IPS-15b (cell line): Measurements from ENCODE around the gene MDGA2.
"Not testable (repeated sequence)": the region's sequence is repeated elsewhere in the genome, so short reads cannot be mapped to it uniquely, and the experiment has no call there.

Experiments used
- H3K27me3 ChIP-seq: one replicate; pipeline ENCODE4 v1.6.1; 2013; ENCODE audit warnings: low read length; ENCODE audit not compliant: control insufficient read depth, insufficient read depth
- H3K36me3 ChIP-seq: one replicate; pipeline ENCODE4 v1.6.1; 2013; ENCODE audit warnings: low read length; ENCODE audit not compliant: control insufficient read depth, insufficient read depth
- H3K4me1 ChIP-seq: one replicate; pipeline ENCODE4 v1.6.1; 2013; ENCODE audit warnings: mild to moderate bottlenecking, low read length; ENCODE audit not compliant: control insufficient read depth, insufficient read depth
- H3K4me3 ChIP-seq: one replicate; pipeline ENCODE4 v1.5.1; 2013; ENCODE audit warnings: low read depth, low read length
- H3K9ac ChIP-seq: one replicate; pipeline ENCODE4 v1.6.1; 2013; ENCODE audit warnings: low read depth, mild to moderate bottlenecking, low read length
- H3K9me3 ChIP-seq: one replicate; pipeline ENCODE4 v1.6.1; 2013; ENCODE audit warnings: mild to moderate bottlenecking, low read length; ENCODE audit not compliant: control insufficient read depth, insufficient read depth

MDGA2 gene

DNA sequence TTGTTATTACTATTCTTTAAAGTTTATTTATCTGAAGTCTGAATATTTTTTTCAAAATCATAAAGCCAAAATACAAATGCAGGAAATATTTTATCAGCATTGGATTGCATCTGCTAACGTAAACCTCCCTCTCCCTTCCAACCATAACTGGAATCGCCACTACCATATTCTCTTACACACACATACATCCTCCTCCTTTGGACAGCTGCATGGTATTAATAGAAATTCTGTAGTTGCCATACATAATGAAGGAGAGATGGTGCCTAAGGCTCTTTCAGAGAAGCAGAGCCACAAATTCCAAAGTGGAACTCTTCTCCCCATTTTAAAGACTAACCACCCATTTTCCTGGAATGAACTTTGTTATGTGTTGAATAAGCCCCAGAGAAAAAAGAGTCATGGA is 352.7 kb downstream of the MDGA2 start:
- H3K9me3 ChIP-seq, result no peaks in the 10 kb centered on the region
- H3K27me3 ChIP-seq, result no peaks in the 10 kb centered on the region
- no peak overlapping the region for H3K4me3 ChIP-seq
- no peak overlapping the region for H3K9ac ChIP-seq
- H3K36me3 ChIP-seq, result no peaks in the 10 kb centered on the region
- no peaks in the 10 kb centered on the region for H3K4me1 ChIP-seq

DNA sequence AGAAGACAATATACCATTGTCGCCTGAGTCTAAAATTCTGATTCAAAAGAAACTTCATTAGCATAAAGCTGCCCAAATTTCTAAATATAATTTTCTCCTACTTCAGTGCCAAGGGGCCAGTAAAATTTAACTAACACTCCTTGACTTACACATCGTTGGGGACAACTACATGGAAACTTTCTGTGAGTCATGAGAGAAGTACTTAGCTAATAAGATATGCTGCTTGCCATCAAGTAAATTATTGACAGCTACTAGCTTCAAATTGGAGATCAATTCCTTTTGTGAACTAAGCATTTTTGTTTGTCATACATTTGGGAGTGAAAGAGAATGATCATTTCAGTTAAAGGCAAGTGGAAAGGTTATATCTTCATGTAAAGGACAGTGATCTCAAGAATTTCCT is 373.3 kb downstream of the MDGA2 start:
- Histone ChIP-seq H3K27me3 (no peaks in the 10 kb centered on the region), H3K9ac (no peak overlapping the region), H3K4me3 (no peak overlapping the region), H3K9me3 (no peaks in the 10 kb centered on the region), H3K36me3 (no peaks in the 10 kb centered on the region), H3K4me1 (no peaks in the 10 kb centered on the region)

DNA sequence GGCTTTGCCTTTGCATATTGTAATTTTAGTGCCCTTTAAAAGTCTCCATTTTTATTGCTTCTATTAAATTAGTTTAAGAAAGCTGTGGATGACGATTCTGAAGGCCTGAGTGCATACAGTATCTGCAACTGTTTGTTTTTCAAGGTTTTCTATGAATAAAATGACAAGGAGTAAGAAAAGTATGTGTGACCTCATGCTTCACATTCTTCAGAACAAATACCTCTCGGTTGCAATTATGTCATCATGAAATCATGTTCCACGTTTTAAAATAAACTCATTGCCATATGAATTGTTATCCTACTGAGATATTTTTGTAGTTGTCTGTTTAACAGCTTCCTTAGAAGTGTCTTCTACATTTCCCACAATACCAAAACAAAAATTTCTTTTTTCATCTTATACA is 374.6 kb downstream of the MDGA2 start:
- H3K36me3 ChIP-seq, result no peaks in the 10 kb centered on the region
- H3K4me3 ChIP-seq, result no peak overlapping the region
- no peaks in the 10 kb centered on the region for H3K27me3 ChIP-seq
- H3K9ac ChIP-seq, result no peak overlapping the region
- H3K4me1 ChIP-seq, result no peaks in the 10 kb centered on the region
- H3K9me3 ChIP-seq, result no peaks in the 10 kb centered on the region

DNA sequence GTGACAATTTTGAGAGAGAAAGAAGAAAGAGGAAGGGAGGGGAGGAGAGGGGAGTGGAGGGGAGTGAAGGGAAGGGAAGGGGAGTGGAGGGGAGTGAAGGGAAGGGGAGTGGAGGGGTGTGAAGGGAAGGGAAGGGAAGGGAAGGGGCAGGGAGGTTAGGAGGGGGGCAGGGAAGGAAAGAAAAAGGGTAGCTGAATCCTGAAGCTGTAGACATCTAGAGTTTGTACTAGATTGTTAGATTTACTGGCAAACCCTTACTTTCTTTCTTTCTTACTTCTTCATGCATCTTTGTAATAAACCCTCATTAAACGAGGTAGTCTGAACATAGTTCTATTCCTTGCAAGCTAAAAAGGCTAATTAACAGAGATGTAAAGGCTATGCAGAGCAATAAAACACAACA is 378.0 kb downstream of the MDGA2 start:
- no peak overlapping the region for H3K4me3 ChIP-seq
- H3K27me3 ChIP-seq, result no peaks in the 10 kb centered on the region
- no peaks in the 10 kb centered on the region for H3K4me1 ChIP-seq
- no peak overlapping the region for H3K9ac ChIP-seq
- no peaks in the 10 kb centered on the region for H3K9me3 ChIP-seq
- H3K36me3 ChIP-seq, result no peaks in the 10 kb centered on the region

DNA sequence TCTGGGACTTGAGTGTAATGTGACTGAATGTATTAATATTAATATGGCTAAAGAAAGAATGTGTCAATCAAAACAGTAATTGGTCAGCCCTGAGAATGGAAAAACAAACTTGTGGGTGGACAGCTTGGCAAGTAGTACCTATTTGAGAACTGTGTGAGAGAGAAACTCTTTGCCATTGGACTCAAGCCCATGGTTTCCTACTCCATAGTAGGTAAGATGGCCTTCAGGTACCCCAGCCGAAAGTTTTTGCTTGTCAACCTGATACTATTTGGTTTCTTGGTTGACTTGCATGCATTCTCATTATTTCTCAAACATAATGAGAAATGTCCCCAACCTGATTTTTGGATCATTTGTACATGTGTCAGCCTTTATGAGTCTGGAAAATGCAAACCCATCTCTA is 391.1 kb downstream of the MDGA2 start:
- Histone ChIP-seq H3K36me3 (no peaks in the 10 kb centered on the region), H3K9ac (no peak overlapping the region)

DNA sequence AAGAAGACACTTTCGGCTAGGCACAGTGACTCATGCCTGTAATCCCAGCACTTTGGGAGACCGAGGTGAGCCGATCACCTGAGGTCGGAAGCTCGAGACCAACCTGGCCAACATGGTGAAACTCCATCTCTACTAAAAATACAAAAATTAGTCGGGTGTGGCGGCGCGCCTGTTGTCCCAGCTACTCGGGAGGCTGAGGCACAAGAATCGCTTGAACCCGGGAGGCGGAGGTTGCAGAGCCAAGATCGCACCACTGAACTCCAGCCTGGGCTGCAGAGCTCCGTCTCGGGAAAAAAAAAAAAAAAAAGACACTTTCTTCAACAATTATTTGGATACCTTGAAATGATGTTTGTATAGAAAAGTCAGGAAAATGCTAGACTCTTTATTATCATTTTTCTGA is 393.6 kb downstream of the MDGA2 start:
- H3K27me3 ChIP-seq, H3K36me3 ChIP-seq, H3K9me3 ChIP-seq, H3K4me1 ChIP-seq, H3K9ac ChIP-seq, H3K4me3 ChIP-seq: not testable (repeated sequence)

More for the DNA sequence above, 391.1 kb downstream of the MDGA2 start:
- H3K4me1 ChIP-seq, result no peaks in the 10 kb centered on the region
- H3K4me3 ChIP-seq, result no peak overlapping the region
- H3K27me3 ChIP-seq, result no peaks in the 10 kb centered on the region
- no peaks in the 10 kb centered on the region for H3K9me3 ChIP-seq

DNA sequence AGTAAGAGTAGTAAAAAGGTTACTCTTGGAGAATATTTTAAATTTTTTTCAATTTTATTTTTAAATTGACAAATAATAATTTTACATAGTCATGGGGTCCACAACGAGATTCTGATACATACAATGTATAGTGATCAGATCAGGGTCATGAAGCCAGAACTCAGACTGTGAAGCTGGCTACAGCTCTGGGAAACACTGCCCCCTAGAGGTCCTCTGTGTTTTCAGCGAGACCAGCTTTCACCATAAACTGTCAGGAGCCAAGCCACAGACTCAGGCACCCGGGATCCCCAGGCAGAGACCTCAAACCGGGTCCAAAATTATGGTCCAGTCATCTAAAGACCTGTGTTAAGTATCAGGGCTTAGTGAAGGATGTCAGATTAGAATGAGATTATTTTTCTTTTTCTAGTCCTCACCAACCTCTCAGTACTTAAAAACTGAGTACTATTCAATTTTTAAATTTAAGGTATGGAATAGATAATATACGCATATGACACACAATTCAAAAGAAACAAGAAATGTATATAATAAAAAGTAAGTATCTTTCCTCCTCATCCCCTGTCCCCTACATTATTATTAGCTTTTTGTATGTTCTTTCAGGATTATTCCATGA is 397.1 kb downstream of the MDGA2 start:
- Histone ChIP-seq H3K27me3 (no peaks in the 10 kb centered on the region), H3K4me3 (no peak overlapping the region), H3K36me3 (no peaks in the 10 kb centered on the region), H3K9me3 (no peaks in the 10 kb centered on the region), H3K4me1 (peaks cover 2% of the 10 kb centered on the region), H3K9ac (no peak overlapping the region)

DNA sequence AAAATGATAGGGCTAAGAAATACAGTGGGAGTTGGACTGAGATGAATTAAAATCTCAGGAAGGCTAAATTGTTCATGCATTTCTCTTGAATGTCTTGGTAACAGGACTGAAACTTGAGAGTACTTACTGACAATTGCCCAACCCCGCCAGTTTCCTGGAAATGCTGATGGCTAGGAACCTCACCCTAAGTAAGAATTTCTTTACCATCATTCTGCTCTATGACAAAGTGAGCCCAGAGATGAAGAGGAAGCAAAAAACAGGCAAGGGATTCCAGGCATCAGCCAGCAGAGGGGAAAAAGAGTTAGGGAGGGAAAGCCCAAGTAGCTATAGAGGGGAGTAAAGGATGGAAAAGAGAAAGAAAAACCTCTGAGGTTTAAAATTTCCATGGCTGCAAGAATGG is 397.7 kb downstream of the MDGA2 start:
- Histone ChIP-seq H3K36me3 (no peaks in the 10 kb centered on the region), H3K9ac (no peak overlapping the region), H3K9me3 (no peaks in the 10 kb centered on the region), H3K27me3 (no peaks in the 10 kb centered on the region), H3K4me1 (peaks cover 2% of the 10 kb centered on the region), H3K4me3 (no peak overlapping the region)

DNA sequence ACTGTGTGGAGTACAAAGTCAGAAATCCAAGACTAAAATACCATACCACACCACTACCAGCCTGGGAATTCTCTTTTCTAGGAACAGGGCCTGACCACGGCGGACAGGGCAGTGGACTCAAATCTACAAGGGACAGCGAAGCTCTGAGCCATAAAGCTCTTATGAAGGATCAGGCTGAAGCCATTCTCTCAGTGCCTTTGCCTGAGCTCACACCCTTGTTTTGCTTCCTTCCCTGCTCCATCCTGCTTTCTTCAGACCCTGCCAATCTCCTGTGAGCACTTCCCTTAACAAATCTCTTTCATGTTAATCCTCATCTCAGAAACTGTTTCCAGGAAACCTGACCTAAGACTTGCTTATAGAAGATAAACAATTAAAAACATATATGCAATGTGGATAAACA is 398.5 kb downstream of the MDGA2 start:
- H3K4me1 ChIP-seq, result peaks cover 2% of the 10 kb centered on the region
- H3K36me3 ChIP-seq, result no peaks in the 10 kb centered on the region
- H3K27me3 ChIP-seq, result no peaks in the 10 kb centered on the region
- H3K9ac ChIP-seq, result no peak overlapping the region
- no peaks in the 10 kb centered on the region for H3K9me3 ChIP-seq
- no peak overlapping the region for H3K4me3 ChIP-seq

DNA sequence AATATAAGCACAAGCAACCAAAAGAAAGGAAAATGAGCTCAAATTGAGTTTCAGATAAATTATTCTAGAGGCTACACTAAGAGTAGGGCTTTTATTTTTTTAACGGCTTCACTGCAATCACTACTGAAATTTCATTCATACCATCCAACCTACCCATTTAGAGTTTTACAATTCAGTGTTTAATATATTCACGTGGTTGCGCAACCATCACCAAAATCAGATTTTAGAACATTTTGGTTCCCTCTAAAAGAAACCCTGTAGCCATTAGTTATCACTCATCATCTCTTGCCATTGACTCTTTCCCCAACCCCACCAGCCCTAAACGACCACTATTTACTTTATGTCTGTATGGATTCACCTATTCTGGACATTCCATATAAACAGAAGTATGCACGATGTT is 401.5 kb downstream of the MDGA2 start:
- H3K9me3 ChIP-seq, result no peaks in the 10 kb centered on the region
- H3K27me3 ChIP-seq, result no peaks in the 10 kb centered on the region
- no peaks in the 10 kb centered on the region for H3K36me3 ChIP-seq
- no peak overlapping the region for H3K4me3 ChIP-seq
- H3K9ac ChIP-seq, result no peak overlapping the region
- peaks cover 2% of the 10 kb centered on the region for H3K4me1 ChIP-seq

DNA sequence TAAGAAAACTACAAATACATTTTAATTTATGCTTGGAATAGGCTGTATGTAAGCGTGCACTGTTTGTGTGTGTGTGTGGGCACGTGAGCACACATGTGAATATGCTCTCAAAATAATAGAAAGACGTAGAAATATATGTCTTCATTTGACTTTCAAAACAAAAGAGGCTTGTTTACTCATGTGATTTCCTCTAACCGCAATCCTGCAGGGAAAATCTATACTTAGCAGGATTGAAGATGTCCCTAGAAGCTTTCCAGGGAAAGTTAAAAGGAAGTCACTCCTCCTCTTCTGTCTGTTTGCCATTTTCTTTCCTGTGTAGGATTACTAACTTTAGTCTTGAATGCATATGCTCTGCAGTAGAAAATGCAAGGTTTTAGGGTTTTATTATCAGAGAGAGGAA is 404.7 kb downstream of the MDGA2 start:
- H3K4me3 ChIP-seq, result no peak overlapping the region
- no peak overlapping the region for H3K9ac ChIP-seq
- H3K36me3 ChIP-seq, result no peaks in the 10 kb centered on the region
- no peaks in the 10 kb centered on the region for H3K27me3 ChIP-seq
- no peaks in the 10 kb centered on the region for H3K4me1 ChIP-seq
- no peaks in the 10 kb centered on the region for H3K9me3 ChIP-seq

DNA sequence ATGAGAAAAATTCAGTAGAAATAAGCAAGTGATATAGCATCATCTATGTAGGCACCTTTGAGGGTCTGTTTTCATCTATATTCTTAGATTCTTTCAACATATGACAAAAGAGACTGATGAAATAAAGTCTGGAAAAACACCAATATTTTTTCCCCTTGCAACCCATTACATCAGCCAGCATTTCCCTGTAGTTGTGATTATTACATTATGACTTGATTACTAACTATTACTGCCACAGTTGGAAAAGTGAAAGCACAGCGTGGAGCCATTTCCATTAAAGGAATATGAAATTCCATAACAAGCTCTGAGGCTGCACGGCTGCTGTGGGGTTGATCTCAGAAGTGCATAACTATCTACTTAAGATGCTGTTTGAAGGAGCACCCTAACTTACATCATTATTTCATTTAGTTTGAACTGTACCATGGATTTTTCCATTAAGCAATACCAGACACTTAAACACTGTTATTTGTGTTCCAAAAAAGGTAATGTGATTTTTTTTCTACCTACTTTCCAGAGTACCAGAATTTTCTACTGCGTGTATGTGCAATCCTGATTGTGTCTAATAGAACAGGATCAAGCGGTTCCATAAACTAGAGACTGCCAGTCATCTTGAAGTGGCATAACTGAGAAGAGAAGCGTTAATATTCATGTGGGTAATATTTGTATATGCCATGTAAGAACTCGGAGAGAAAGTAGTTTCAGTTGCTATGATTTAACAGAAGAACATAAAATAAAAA is 405.5 kb downstream of the MDGA2 start:
- H3K9ac ChIP-seq, result no peak overlapping the region

More for the DNA sequence above, 405.5 kb downstream of the MDGA2 start:
- no peak overlapping the region for H3K4me3 ChIP-seq
- H3K27me3 ChIP-seq, result no peaks in the 10 kb centered on the region
- no peaks in the 10 kb centered on the region for H3K36me3 ChIP-seq
- no peaks in the 10 kb centered on the region for H3K4me1 ChIP-seq
- no peaks in the 10 kb centered on the region for H3K9me3 ChIP-seq
